Heart left ventricle (tissue), 16 donors: Measurements from ENCODE around the gene MYH10. TPM values are rescaled to one million over a fixed set of nuclear protein-coding genes. Genes with fewer than 3 reads are reported as not detected.

Experiments
- ATAC-seq, 4 donors: fragments of 200-7000 bp; cut with Tn5 transposase; one replicate each; pipeline ENCODE4 v1.9.1; 2020 to 2022; ENCODE audit warnings: moderate library complexity in 4 of 4, mild to moderate bottlenecking in 3 of 4, moderate number of reproducible peaks in 1 of 4
- DNase-seq, 5 donors: peaks; one replicate each; pipeline ENCODE4 v3.0.0-alpha.2; 2020
- H3K27ac ChIP-seq, 12 donors: fragments of 200-600 bp; sonication (generic) in 4 of 12; one replicate each; pipeline versions ENCODE4 v1.5.0 to v1.8.0; 2016 to 2022; ENCODE audit warnings: mild to moderate bottlenecking in 2 of 12
- H3K27me3 ChIP-seq, 9 donors: fragments of 200-600 bp; sonication (generic) in 2 of 9; one replicate each; pipeline versions ENCODE4 v1.5.1 to v1.8.0; 2016 to 2022; ENCODE audit warnings: mild to moderate bottlenecking in 3 of 9
- H3K36me3 ChIP-seq, 9 donors: fragments of 200-600 bp; sonication (generic) in 2 of 9; one replicate each; pipeline versions ENCODE4 v1.5.0 to v1.8.0; 2018 to 2022; ENCODE audit warnings: mild to moderate bottlenecking in 2 of 9
- H3K4me1 ChIP-seq, 12 donors: fragments of 200-600 bp; sonication (generic) in 4 of 12; one replicate each; pipeline versions ENCODE4 v1.5.0 to v1.8.0; 2016 to 2022; ENCODE audit warnings: mild to moderate bottlenecking in 3 of 12
- H3K4me3 ChIP-seq, 12 donors: fragments of 200-600 bp; sonication (generic) in 4 of 12; one replicate each; pipeline versions ENCODE4 v1.5.0 to v1.8.0; 2017 to 2022; ENCODE audit warnings: mild to moderate bottlenecking in 9 of 12, moderate library complexity in 4 of 12
- H3K9me3 ChIP-seq, 12 donors: fragments of 200-600 bp; sonication (generic) in 4 of 12; one replicate each; pipeline versions ENCODE4 v1.5.0 to v1.8.0; 2016 to 2022; ENCODE audit warnings: mild to moderate bottlenecking in 1 of 12
- POLR2A ChIP-seq, 2 donors: fragments of 450-650 bp; IDR thresholded peaks; one replicate each; pipeline ENCODE4 v1.6.1; 2017; ENCODE audit warnings: antibody characterized with exemption in 2 of 2, mild to moderate bottlenecking in 2 of 2, moderate library complexity in 2 of 2
- WGBS, 4 donors: extraction: QIAGEN DNeasy Blood & Tissue Kit in 2 of 4; methylation state at CpG; one replicate each; pipeline versions ENCODE4 v1.1.5 to v1.1.7; 2013 to 2018; 5-methylcytosine and 5-hydroxymethylcytosine counted together
- intact Hi-C, 10 donors: fragments of 100-400 bp; cut with DNase I; formaldehyde crosslinking; loops; one replicate each; pipeline versions ENCODE4 v1.11.1 to v1.14.2; 2022
- long read RNA-seq, 3 donors: library from polyadenylated mRNA; unstranded; transcript quantifications; one replicate each; pipeline ENCODE4 v2.0.0, GENCODE V29; 2020 to 2021
- polyA plus RNA-seq, 2 donors: library from polyadenylated mRNA; stranded (reverse); fragments of 200-250 nt; gene quantifications; one replicate each; pipeline ENCODE4 v1.2.3, GENCODE V29; 2013
- total RNA-seq, 9 donors: library from RNA; depleted of rRNA in 2 of 9; stranded (reverse); fragments of >200 nt in 2 of 9; fragmentation: NEBNext Ultra II Directional in 3 of 9; extraction: Animal tissue kit (Norgen Biotek cat#: 25700) in 3 of 9; gene quantifications; one replicate each; pipeline versions ENCODE4 v1.1.0 to v1.2.4, GENCODE V29; 2016 to 2023
- TF ChIP-seq, protein P1 (sequence below), 12 donors: fragments of 200-600 bp; sonication (generic) in 4 of 12; IDR thresholded peaks; one replicate each; pipeline versions ENCODE4 v1.5.0 to v1.8.0; 2018 to 2022; ENCODE audit warnings: antibody characterized with exemption in 12 of 12, mild to moderate bottlenecking in 5 of 12
- donor health status: ischemic (EF 13 %, LVEDD 7.1; RV severe dilation, severe dysfunction).
- donor health status: healthy with polysubstance abuse.
- donor health status: DM: no; HTN: yes; CAD: no.
- donor health status: DM: no; HTN: no; CAD: no.
- donor health status: ischemic (EF 25% LVEDD 6.9; RV normal size, moderate dysfunction).
- donor health status: ischemic (EF 25% LVEDD 5.7; RV mildly dilated, moderate dysfunction).
- donor health status: healthy.
- donor health status: DM: yes; HTN: yes; CAD: no.
- donor health status: ischemic (EF 35%, LVEDD 5.7; RV mildly dilated, moderate dysfunction).
- donor health status: nonischemic (EF 11% LVEDD 7.7; RV severe dilation, severe dysfunction).
- donor health status: DM: yes; HTN: yes; CAD: no.
- donor health status: PGD.
- donor health status: ischemic (EF 29% LVEDD 5.4; RV normal size, mild dysfunction).
- donor health status: nonischemic (EF 23%, LVEDD 6.1; RV moderate dilation, normal function).

Gene MYH10
- total RNA-seq (10 to 100 TPM; 29.0 to 62.1 (median 40.8) TPM), polyA plus RNA-seq (10 to 100 TPM; 10.6 to 25.8 TPM)
- long read RNA-seq, donor 1, partial matches to known transcripts: 24 of 32 reads
- long read RNA-seq, donor 1, other reads (novel, unspliced or antisense): 8 of 32 reads
- long read RNA-seq, donor 2, partial matches to known transcripts: 144 of 172 reads
- long read RNA-seq, donor 2, other reads (novel, unspliced or antisense): 28 of 172 reads
- long read RNA-seq, donor 3, partial matches to known transcripts: 35 of 48 reads
- long read RNA-seq, donor 3, other reads (novel, unspliced or antisense): 13 of 48 reads

DNA sequence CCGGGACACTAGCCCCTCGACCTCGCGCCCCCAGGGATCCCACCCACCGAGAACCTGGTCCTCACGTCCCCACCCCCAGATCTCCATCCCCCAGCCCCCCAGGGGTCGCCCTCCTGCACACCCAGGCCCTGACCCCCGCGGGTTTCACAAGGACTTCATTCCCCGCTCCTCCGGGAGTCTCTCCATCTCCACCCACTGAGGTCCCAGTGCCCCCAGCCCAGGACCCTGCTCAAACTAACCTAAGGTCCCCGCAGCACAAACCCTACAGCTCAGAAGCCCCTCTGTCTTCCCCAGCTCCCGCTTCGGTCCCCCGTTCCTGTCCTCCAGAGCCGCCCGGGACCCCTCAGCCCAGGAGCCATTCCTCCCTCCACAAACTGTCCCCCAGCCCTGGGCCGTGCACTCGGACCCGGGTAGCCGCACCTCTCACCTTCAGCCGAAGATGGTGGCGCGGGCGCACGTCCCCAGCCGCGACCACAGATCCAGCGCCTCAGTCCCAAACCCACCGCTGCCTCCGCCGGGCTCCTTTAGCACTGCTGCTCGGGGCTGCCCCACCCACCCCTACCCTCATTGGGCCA is at the start of gene MYH10:
MYH10 (minus strand) TSS at position 499 of the 575 bp plus-strand sequence. CDS start 7,479 bp downstream, outside the sequence.
- Histone ChIP-seq H3K4me1 (peaks cover 0 to 36% (median 13%) of the 10 kb centered on the region in 12 donors), H3K36me3 (no peaks in the 10 kb centered on the region), H3K4me3 (peak within 1 kb of the TSS; percentile 63 to 97 (median 86)), H3K27me3 (peaks cover 0 to 37% (median 0%) of the 10 kb centered on the region in 9 donors), H3K9me3 (no peaks in the 10 kb centered on the region), H3K27ac (peak within 1 kb of the TSS; percentile 53 to 94 (median 88))
- TF ChIP-seq, protein P1, sequence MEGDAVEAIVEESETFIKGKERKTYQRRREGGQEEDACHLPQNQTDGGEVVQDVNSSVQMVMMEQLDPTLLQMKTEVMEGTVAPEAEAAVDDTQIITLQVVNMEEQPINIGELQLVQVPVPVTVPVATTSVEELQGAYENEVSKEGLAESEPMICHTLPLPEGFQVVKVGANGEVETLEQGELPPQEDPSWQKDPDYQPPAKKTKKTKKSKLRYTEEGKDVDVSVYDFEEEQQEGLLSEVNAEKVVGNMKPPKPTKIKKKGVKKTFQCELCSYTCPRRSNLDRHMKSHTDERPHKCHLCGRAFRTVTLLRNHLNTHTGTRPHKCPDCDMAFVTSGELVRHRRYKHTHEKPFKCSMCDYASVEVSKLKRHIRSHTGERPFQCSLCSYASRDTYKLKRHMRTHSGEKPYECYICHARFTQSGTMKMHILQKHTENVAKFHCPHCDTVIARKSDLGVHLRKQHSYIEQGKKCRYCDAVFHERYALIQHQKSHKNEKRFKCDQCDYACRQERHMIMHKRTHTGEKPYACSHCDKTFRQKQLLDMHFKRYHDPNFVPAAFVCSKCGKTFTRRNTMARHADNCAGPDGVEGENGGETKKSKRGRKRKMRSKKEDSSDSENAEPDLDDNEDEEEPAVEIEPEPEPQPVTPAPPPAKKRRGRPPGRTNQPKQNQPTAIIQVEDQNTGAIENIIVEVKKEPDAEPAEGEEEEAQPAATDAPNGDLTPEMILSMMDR (IDR thresholded peaks at IDR 0.05): peak in 4 of 12 donors; percentile 9 to 36 (median 14)
- TF ChIP-seq POLR2A (IDR thresholded peaks at IDR 0.05): no peak
- DNase-seq (peak in 2 of 5 donors; percentile 16 to 30), ATAC-seq (no peak)
- intact Hi-C loops: loop anchor here in 4 of 10 donors (5.0 to 10.0 kb wide), 3 partner anchors 48 to 117 kb away; partner anchors contain the start of gene CCDC42 (in 2 of the 4)
- 1 to 2% (median 1%) methylated on average over 21 to 33 of the region's 33 CpGs for WGBS, 4 donors

GRCh38 chr17:8679126-8679525 is 48.6 kb upstream of the MYH10 start:
- H3K4me1 ChIP-seq: peaks cover 0 to 34% (median 8%) of the 10 kb centered on the region in 12 donors
- no peak overlapping the region for H3K4me3 ChIP-seq
- ATAC-seq (no peak), DNase-seq (no peak)
- H3K36me3 ChIP-seq: no peaks in the 10 kb centered on the region
- no peaks in the 10 kb centered on the region for H3K27me3 ChIP-seq
- WGBS, 4 donors: 58 to 91% (median 88%) methylated on average over 3 of the region's 3 CpGs
- peak overlapping the region in 2 of 12 donors; percentile 52 to 79 for H3K27ac ChIP-seq
- peaks cover 0 to 9% (median 0%) of the 10 kb centered on the region in 12 donors for H3K9me3 ChIP-seq
- intact Hi-C loops: no loop called here
- TF ChIP-seq POLR2A (IDR thresholded peaks at IDR 0.05): no peak
- TF ChIP-seq, protein P1 (IDR thresholded peaks at IDR 0.05): no peak

DNA sequence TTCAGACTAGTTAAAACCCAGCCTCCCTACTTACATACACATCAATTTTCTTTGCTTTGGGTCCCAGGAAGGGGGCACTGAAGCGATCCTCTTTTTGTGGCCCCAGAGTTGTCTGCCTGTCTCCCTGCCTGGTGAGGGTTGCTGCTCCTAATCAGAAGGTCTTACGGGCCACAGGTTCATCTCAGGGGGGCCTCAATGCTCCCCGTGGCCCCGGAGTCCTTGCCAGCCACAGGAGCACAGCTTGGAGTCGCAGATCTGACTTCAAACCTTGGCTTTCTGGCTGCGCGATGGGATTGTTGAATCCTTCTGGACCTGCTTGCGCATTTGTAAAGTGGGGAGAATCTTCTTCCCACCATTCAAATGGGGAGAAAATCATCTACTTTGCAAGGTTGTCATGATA is 44.8 kb upstream of the MYH10 start:
- no peaks in the 10 kb centered on the region for H3K36me3 ChIP-seq
- intact Hi-C loops: no loop called here
- ATAC-seq: no peak
- peak overlapping the region in 10 of 12 donors; percentile 21 to 96 (median 58) for H3K27ac ChIP-seq
- peaks cover 0 to 42% (median 12%) of the 10 kb centered on the region in 12 donors for H3K4me1 ChIP-seq
- TF ChIP-seq, protein P1 (IDR thresholded peaks at IDR 0.05): no peak
- no peak for TF ChIP-seq POLR2A (IDR thresholded peaks at IDR 0.05)
- peaks cover 0 to 9% (median 0%) of the 10 kb centered on the region in 12 donors for H3K9me3 ChIP-seq
- H3K4me3 ChIP-seq: no peak overlapping the region
- 68 to 85% (median 76%) methylated on average over 8 of the region's 8 CpGs for WGBS, 4 donors
- no peak for DNase-seq
- no peaks in the 10 kb centered on the region for H3K27me3 ChIP-seq
